SU-DHL-6 (cell line): ENCODE results near the gene GRAMD1B.

ENCODE experiments used
- EZH2phosphoT487 ChIP-seq: fragments of 200-600 bp; sonication (generic), shearing (Covaris generic); conservative IDR thresholded peaks from 2 replicates; pipeline ENCODE4 v1.6.1; 2018; ENCODE audit warnings: mild to moderate bottlenecking, antibody characterized with exemption, low read length, moderate library complexity, mixed read lengths
- TF ChIP-seq, protein P1 (sequence below): fragments of 200-600 bp; sonication (generic); IDR thresholded peaks from one replicate; pipeline ENCODE4 v1.5.1; 2017; ENCODE audit warnings: antibody characterized with exemption, mild to moderate bottlenecking, low read length, moderate library complexity; ENCODE audit not compliant: insufficient read depth, poor library complexity, severe bottlenecking

GRCh38 chr11:123562829-123563228 lies 132.8 kb downstream of the GRAMD1B start:
- TF ChIP-seq, protein P1, sequence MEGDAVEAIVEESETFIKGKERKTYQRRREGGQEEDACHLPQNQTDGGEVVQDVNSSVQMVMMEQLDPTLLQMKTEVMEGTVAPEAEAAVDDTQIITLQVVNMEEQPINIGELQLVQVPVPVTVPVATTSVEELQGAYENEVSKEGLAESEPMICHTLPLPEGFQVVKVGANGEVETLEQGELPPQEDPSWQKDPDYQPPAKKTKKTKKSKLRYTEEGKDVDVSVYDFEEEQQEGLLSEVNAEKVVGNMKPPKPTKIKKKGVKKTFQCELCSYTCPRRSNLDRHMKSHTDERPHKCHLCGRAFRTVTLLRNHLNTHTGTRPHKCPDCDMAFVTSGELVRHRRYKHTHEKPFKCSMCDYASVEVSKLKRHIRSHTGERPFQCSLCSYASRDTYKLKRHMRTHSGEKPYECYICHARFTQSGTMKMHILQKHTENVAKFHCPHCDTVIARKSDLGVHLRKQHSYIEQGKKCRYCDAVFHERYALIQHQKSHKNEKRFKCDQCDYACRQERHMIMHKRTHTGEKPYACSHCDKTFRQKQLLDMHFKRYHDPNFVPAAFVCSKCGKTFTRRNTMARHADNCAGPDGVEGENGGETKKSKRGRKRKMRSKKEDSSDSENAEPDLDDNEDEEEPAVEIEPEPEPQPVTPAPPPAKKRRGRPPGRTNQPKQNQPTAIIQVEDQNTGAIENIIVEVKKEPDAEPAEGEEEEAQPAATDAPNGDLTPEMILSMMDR: no peak
- TF ChIP-seq EZH2phosphoT487: no peak
